Natural killer cell (primary cell): ENCODE measurements around the gene FMO3. TPM values are rescaled to one million over a fixed set of nuclear protein-coding genes. Genes with fewer than 3 reads are reported as not detected.

Source experiments
- ATAC-seq, 3 donors: fragments of 150-1000 bp in 2 of 3; fragments of 200-7000 bp in 1 of 3; cut with Tn5 transposase; 1 replicate in 1 of 3; 2 replicates in 2 of 3; pipeline ENCODE4 v1.10.0; 2021; ENCODE audit warnings: mild to moderate bottlenecking in 2 of 3, moderate library complexity in 2 of 3
- DNase-seq, 2 donors: peaks; one replicate each; pipeline versions ENCODE4 v3.0.0 to v3.0.0-alpha.2; 2013 to 2021; ENCODE audit warnings: mixed read lengths in 1 of 2
- H3K27ac ChIP-seq: one replicate; pipeline ENCODE4 v1.5.1; 2013; ENCODE audit warnings: mild to moderate bottlenecking, low read length
- H3K27me3 ChIP-seq: one replicate; pipeline ENCODE4 v1.6.1; 2013; ENCODE audit warnings: low read length; ENCODE audit not compliant: control insufficient read depth, insufficient read depth
- H3K36me3 ChIP-seq: one replicate; pipeline ENCODE4 v1.6.1; 2013; ENCODE audit warnings: low read length; ENCODE audit not compliant: control insufficient read depth, insufficient read depth
- H3K4me1 ChIP-seq: one replicate; pipeline ENCODE4 v1.6.1; 2013; ENCODE audit warnings: low read length; ENCODE audit not compliant: control insufficient read depth, insufficient read depth
- H3K4me3 ChIP-seq: one replicate; pipeline ENCODE4 v1.5.1; 2013; ENCODE audit warnings: low read length
- H3K9me3 ChIP-seq: one replicate; pipeline ENCODE4 v1.6.1; 2013; ENCODE audit warnings: low read length; ENCODE audit not compliant: control insufficient read depth, insufficient read depth
- H3K27ac Mint-ChIP-seq, 2 donors: one replicate each; pipeline ENCODE4 v1.8.0; 2022; ENCODE audit warnings: mild to moderate bottlenecking in 2 of 2, mixed read lengths in 2 of 2, moderate library complexity in 1 of 2
- H3K27me3 Mint-ChIP-seq, 2 donors: one replicate each; pipeline ENCODE4 v1.8.0; 2022; ENCODE audit warnings: low read depth in 2 of 2, mixed read lengths in 2 of 2
- H3K36me3 Mint-ChIP-seq: one replicate; pipeline ENCODE4 v1.8.0; 2022; ENCODE audit warnings: mixed read lengths
- H3K4me1 Mint-ChIP-seq, 2 donors: one replicate each; pipeline ENCODE4 v1.8.0; 2022; ENCODE audit warnings: mixed read lengths in 2 of 2
- H3K4me3 Mint-ChIP-seq: one replicate; pipeline ENCODE4 v1.8.0; 2022; ENCODE audit warnings: mild to moderate bottlenecking, moderate library complexity, mixed read lengths
- H3K9me3 Mint-ChIP-seq, 2 donors: one replicate each; pipeline ENCODE4 v1.8.0; 2022; ENCODE audit warnings: mixed read lengths in 2 of 2
- CTCF ChIP-seq: fragments of 200-600 bp; IDR thresholded peaks from one replicate; pipeline ENCODE4 v1.8.0; 2022; ENCODE audit warnings: antibody characterized with exemption
- WGBS: methylation state at CpG from one replicate; pipeline ENCODE4 v1.1.7; 2013; ENCODE audit warnings: missing lambda C conversion rate; ENCODE audit not compliant: insufficient coverage; 5-methylcytosine and 5-hydroxymethylcytosine counted together
- intact Hi-C: fragments of 100-400 bp; cut with micrococcal nuclease; formaldehyde crosslinking; loops from one replicate; pipeline ENCODE4 v1.14.2; 2022
- total RNA-seq, 4 donors: library from RNA; stranded (reverse); fragments of 120-200 nt in 1 of 4; gene quantifications; one replicate each; pipeline versions ENCODE4 v1.2.3 to v1.2.4, GENCODE V29; 2013 to 2022

Gene FMO3
- total RNA-seq, 3 donors from 2014 or later (not counting 1 experiment from before 2014, with no cell fraction given) = not detected

GRCh38 chr1:171134204-171134923 lies 43.7 kb downstream of the FMO3 start:
- H3K27me3 ChIP-seq = no peaks in the 10 kb centered on the region
- Mint-ChIP-seq H3K27ac (no peak overlapping the region), H3K9me3 (no peaks in the 10 kb centered on the region), H3K4me1 (no peaks in the 10 kb centered on the region), H3K4me3 (no peak overlapping the region), H3K27me3 (peaks cover 0 to 4% of the 10 kb centered on the region in 2 donors), H3K36me3 (no peaks in the 10 kb centered on the region)
- no peaks in the 10 kb centered on the region for H3K9me3 ChIP-seq
- H3K4me1 ChIP-seq = no peaks in the 10 kb centered on the region
- DNase-seq (no peak), ATAC-seq (no peak)
- H3K27ac ChIP-seq = no peak overlapping the region
- no peak overlapping the region for H3K4me3 ChIP-seq
- intact Hi-C loops = no loop called here
- no peak for TF ChIP-seq CTCF
- 81% methylated on average over 2 of the region's 3 CpGs for WGBS
- no peaks in the 10 kb centered on the region for H3K36me3 ChIP-seq

GRCh38 chr1:171137580-171137979 lies 46.9 kb downstream of the FMO3 start:
- no peak overlapping the region for H3K27ac ChIP-seq
- H3K27me3 ChIP-seq = no peaks in the 10 kb centered on the region
- DNase-seq (no peak), ATAC-seq (no peak)
- H3K4me3 ChIP-seq = no peak overlapping the region
- Mint-ChIP-seq H3K27ac (no peak overlapping the region), H3K9me3 (no peaks in the 10 kb centered on the region), H3K4me1 (no peaks in the 10 kb centered on the region), H3K4me3 (no peak overlapping the region), H3K27me3 (peaks cover 4 to 11% of the 10 kb centered on the region in 2 donors), H3K36me3 (no peaks in the 10 kb centered on the region)
- H3K9me3 ChIP-seq = no peaks in the 10 kb centered on the region
- TF ChIP-seq CTCF = no peak
- no peaks in the 10 kb centered on the region for H3K36me3 ChIP-seq
- H3K4me1 ChIP-seq = no peaks in the 10 kb centered on the region
- intact Hi-C loops = no loop called here
- 94% methylated on average over 1 of the region's 2 CpGs for WGBS

DNA sequence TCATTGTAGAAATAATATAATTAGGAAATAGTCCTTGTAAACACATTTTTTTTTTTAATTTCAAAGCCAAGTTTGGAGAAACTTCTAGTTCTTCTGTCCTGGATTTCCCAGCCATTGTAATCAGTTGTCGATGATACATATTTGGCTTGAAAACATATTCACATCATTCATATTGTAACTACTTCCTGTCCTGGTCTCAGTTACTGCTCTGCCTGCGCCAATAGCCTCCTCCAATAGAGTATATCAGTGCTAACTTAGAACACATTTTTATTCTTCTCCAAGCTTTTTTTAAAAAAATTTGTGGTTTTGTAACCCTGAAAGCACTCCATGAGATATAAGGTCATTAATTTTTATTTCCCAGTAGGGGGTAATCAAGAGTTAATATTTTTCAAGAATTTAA lies 48.3 kb downstream of the FMO3 start:
- H3K4me3 Mint-ChIP-seq = no peak overlapping the region
- Histone ChIP-seq H3K9me3 (no peaks in the 10 kb centered on the region), H3K27ac (no peak overlapping the region), H3K27me3 (no peaks in the 10 kb centered on the region), H3K4me3 (no peak overlapping the region), H3K36me3 (no peaks in the 10 kb centered on the region), H3K4me1 (no peaks in the 10 kb centered on the region)
- DNase-seq (no peak), ATAC-seq (no peak)
- no peaks in the 10 kb centered on the region for H3K9me3 Mint-ChIP-seq
- intact Hi-C loops = no loop called here
- no peak overlapping the region for H3K27ac Mint-ChIP-seq
- H3K4me1 Mint-ChIP-seq = no peaks in the 10 kb centered on the region
- H3K27me3 Mint-ChIP-seq = peaks cover 4 to 14% of the 10 kb centered on the region in 2 donors
- TF ChIP-seq CTCF = no peak
- WGBS = 93% methylated on average over 2 of the region's 2 CpGs
- no peaks in the 10 kb centered on the region for H3K36me3 Mint-ChIP-seq

- H3K4me1 Mint-ChIP-seq = no peaks in the 10 kb centered on the region
- WGBS = 81% methylated on average over 4 of the region's 4 CpGs
Observed at GRCh38 chr1:171139890-171140289, 49.2 kb downstream of the FMO3 start.

More at GRCh38 chr1:171139890-171140289, 49.2 kb downstream of the FMO3 start:
- no peak for TF ChIP-seq CTCF
- Mint-ChIP-seq H3K9me3 (peaks cover 0 to under 1% of the 10 kb centered on the region in 2 donors), H3K27ac (no peak overlapping the region), H3K36me3 (no peaks in the 10 kb centered on the region), H3K27me3 (peaks cover 5 to 14% of the 10 kb centered on the region in 2 donors), H3K4me3 (no peak overlapping the region)
- intact Hi-C loops = no loop called here
- Histone ChIP-seq H3K27me3 (no peaks in the 10 kb centered on the region), H3K27ac (no peak overlapping the region), H3K4me1 (no peaks in the 10 kb centered on the region), H3K36me3 (no peaks in the 10 kb centered on the region), H3K4me3 (no peak overlapping the region), H3K9me3 (no peaks in the 10 kb centered on the region)
- ATAC-seq (no peak), DNase-seq (no peak)
